LNCAP (cell line): ENCODE results near the gene ARID3C.

Source experiments
- CTCF ChIP-seq: fragments of 450-650 bp; IDR thresholded peaks from 2 replicates; pipeline ENCODE4 v1.5.1; 2017; ENCODE audit warnings: mild to moderate bottlenecking

Gene ARID3C

GRCh38 chr9:34591917-34592866 lies 36.7 kb downstream of the ARID3C start:
- peak; percentile 40 for TF ChIP-seq CTCF

GRCh38 chr9:34591248-34591916 lies 37.5 kb downstream of the ARID3C start:
- peak; percentile 93 for TF ChIP-seq CTCF

- TF ChIP-seq CTCF, result no peak
Observed at GRCh38 chr9:34590381-34591247, 38.3 kb downstream of the ARID3C start.

- TF ChIP-seq CTCF, result no peak
Observed at GRCh38 chr9:34589636-34590380, 39.1 kb downstream of the ARID3C start, which contains the start of gene CNTFR. Gene CNTFR (minus strand): TSS chr9:34589724. CDS start chr9:34568981, 20,743 bp downstream.

GRCh38 chr9:34588671-34589635 lies 39.9 kb downstream of the ARID3C start:
- no peak for TF ChIP-seq CTCF

- TF ChIP-seq CTCF, result no peak
Observed at GRCh38 chr9:34587271-34587670, 41.6 kb downstream of the ARID3C start.
